ENCODE measurements around the gene ZSWIM4.
A peak's percentile ranks its signal among the peaks of the same experiment; 100 is the strongest.
"Not testable (repeated sequence)": the region's sequence is repeated elsewhere in the genome, so short reads cannot be mapped to it uniquely, and the experiment has no call there.

The ZSWIM4 gene

GRCh38 chr19:13794757-13795589, at the start of gene ZSWIM4:
TSS of gene ZSWIM4 (plus strand) at chr19:13795443. CDS start at chr19:13795649, 206 bp downstream.
- DNase-seq, result peak; percentile 95

- DNase-seq, result no peak
These were observed 48.2 kb upstream of the ZSWIM4 start for GRCh38 chr19:13747098-13747453.

- peak; percentile 47 for DNase-seq
These were observed 46.9 kb upstream of the ZSWIM4 start for GRCh38 chr19:13748169-13748828.

DNA sequence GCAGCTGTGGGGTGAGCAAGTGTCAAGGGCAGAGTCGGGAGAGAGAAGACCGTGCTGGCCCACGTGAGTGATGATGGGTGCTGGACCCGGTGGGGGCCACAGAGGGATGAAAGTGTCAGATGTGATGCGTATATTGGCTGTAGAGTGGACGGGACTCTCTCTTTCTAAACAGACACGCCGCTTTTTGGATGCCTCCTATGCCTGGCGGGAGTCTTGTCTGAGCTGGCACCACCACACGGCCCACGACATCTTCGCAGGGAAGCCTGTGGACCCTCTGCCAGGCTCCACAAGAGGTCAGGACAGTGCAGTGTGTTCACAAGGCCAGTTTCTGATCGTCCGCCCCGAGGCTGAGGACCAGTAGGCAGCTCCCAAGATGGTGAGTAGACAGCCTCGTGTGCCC, 43.8 kb upstream of the ZSWIM4 start:
- DNase-seq, result no peak

DNA sequence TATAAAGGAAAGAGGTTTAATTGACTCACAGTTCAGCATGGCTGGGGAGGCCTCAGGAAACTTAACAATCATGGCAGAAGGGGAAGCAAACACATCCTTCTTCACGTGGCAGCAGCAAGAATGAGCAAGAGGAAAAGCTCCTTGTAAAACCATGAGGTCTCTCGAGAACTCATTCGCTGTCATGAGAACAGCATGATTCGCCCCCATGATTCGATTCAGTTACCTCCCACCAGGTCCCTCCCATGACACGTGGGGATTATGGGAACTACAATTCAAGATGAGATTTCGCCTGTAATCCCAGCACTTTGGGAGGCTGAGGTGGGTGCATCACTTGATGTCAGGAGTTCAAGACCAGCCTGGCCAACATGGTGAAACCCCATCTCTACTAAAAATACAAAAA, 41.6 kb upstream of the ZSWIM4 start:
- DNase-seq, result not testable (repeated sequence)

DNA sequence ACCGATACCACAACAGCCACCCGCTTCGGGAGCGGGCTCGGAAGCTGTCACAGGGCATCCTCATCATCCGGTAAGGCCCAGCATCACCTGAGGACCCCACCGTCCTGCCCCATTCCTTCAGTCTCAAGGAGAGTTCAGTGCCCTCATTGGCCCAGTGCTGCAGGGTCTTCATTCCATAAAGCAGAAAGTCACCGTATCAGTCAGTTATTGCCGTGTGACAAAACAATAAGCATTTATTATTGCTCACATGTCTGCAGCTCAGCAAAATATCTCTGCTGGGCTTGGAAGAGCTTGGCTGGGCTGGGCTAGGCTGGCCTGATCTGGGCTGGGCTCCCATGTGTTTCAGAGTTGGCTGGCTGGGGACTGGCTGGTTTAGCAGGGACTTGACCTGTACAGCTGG, 39.0 kb upstream of the ZSWIM4 start:
- no peak for DNase-seq

DNA sequence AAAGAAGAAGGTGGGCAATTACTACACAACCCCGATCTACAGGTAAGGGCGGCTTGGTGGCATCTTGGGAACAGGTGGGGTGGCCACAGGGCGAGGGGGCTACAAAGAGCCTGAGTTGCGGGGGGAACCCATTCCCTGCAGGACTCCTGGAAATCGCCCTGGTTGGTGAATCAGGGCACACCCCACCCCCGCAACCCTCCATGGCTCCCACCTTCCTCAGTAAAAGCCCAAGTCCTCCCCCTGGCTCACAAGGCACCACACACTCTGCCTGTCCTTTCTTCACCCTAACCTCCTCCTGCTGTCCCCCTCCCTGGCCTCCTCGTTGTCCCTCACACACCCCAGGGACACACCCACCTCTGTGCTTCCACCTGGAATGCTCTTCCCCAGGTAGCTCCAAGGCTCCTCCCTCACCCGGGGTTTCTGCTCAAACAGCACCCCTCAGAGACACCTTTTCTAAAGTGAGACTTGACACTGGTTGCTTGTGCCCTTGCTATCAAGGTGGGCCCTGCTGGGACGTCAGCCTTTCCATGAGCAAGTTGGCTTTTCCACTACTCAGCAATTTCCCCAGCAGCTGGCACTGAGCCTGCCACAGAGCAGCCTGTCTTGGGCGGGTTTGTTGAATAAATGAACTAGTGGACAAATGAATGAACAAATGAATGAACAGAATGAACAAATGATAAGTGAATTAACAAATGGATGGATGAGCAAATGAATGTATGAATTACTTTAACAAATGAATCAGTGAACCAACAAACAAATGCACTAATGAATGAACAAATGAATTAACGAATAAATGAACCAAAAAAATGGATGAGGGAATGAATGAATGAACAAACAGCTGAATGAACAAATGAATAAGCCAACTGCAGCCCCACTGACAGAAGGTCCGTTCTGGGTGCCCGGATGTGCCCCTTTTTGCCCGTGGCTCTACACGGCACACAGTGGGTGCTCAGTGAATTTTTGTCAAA, 37.2 kb upstream of the ZSWIM4 start:
- no peak for DNase-seq

DNA sequence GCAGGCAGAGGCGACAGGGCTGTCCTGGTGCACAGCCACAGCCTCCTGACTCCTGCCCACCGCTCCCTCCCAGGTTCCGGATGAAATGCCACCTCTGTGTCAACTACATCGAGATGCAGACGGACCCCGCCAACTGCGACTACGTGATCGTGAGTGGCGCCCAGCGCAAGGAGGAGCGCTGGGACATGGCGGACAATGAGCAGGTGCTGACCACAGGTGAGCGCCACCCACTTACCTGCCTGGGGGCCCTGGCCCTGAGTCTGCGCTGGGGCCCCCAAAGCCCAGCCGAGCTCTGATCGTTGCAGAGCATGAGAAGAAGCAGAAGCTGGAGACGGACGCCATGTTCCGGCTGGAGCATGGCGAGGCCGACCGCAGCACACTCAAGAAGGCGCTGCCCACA, 36.4 kb upstream of the ZSWIM4 start:
- DNase-seq, result no peak

DNA sequence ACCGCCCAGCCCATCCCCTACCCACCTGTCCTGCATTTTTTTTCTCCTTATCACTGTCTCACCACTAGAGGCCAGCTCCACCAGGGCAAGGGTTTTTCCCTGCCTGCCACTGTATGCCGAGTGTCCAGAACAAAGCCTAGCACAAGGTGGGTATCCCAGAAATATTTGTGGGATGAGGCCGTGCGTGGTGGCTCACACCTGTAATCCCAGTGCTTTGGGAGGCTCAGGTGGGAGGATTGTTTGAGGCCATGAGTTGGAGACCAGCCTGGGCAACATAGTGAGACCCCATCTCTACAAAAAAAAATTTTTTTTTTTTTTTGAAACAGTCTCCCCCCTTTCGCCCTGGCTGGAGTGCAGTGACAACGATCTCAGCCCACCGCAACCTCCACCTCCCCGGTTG, 33.8 kb upstream of the ZSWIM4 start:
- no peak for DNase-seq

DNA sequence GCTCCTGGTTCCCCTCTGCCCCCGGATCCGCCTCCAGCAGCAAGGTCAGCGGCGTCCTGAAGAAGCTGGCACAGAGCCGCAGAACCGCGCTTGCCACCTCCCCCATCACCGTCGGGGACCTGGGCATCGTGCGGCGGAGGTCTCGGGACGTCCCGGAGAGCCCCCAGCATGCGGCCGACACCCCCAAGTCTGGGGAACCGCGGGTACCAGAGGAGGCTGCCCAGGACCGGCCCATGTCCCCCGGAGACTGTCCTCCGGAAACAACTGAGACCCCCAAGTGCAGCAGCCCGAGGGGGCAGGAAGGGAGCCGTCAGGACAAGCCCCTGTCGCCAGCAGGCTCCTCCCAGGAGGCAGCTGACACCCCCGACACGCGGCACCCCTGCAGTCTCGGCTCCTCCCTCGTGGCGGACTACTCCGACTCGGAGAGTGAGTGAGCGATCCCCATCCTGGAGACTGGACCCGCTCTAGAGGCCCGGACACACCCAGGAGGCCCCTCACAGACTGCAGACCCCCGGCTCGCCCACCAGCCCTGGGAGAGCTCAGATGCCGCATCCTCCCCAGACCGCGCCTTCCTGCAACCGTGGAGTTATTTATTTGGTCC, 32.5 kb upstream of the ZSWIM4 start:
- no peak for DNase-seq

DNA sequence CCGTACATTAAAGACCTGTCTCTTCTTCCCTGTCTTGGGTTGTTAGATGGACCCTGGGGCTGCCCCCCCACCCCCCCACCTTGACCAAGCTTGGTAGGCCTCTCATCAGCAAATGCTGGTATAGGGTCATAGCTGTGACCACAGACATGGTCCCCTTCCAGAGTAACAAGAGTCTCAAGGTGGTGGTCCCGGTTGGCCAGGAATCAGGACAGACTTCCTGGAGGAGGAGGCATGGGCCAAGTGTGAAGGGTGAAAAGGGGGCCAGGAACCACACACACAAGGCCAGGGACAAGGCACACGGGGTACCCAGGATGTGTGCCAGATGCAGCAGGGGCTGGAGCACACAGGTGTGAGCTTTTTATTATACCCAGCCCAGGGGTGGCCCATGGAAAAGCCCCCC, 32.0 kb upstream of the ZSWIM4 start:
- no peak for DNase-seq

DNA sequence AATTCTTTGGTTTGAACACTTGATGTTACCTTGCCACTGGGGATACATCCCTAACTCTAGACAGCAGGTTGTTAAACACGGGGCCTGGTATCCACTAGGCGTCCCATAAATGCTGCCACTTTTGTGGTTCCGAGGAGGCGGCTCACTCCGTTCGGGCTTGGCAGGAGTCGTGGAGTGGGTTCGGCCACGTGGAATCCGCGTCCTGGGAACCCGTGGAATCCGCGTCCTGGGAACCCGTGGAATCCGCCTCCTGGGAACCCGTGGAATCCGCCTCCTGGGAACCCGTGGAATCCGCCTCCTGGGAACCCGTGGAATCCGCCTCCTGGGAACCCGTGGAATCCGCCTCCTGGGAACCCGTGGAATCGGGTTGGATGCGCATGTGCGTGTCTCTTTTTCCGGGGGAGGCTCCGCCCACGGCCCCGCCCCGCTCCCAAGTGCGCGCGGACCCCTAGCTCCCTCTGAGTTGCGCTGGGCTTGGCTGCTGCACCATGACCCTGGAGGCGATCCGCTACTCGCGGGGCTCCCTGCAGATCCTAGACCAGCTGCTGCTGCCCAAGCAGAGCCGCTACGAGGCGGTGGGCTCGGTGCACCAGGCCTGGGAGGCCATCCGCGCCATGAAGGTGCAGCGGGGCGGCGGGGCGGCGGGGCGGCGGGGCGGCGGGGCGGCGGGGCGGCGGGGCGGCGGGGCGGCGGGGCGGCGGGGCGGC, 31.0 kb upstream of the ZSWIM4 start, which contains the start of gene MRI1:
Gene MRI1, plus strand, starts transcription at position 422 of the 707 bp plus-strand sequence. Its CDS starts 67 bp downstream, at position 489.
- peak; percentile 54 for DNase-seq

DNA sequence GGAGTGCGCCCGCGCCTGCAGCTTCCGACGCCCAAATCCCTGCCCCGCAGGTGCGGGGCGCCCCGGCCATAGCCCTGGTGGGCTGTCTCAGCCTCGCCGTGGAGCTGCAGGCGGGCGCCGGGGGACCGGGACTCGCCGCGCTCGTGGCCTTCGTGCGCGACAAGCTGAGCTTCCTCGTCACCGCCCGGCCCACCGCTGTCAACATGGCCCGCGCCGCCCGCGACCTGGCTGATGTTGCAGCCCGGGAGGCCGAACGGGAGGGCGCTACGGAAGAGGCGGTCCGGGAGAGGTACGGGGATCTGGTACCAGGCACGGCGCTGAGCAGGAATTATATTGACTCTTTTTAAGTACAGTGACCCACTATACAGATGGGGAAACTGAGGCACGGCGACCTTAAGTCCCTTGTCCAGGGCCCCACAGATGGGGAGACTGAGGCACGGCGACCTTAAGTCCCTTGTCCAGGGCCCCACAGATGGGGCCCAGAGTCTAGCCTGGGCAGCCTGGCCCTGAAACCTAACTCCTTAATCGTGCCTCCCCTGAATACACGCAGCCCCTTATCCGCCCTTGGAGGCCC, 30.3 kb upstream of the ZSWIM4 start:
- DNase-seq, result no peak

DNA sequence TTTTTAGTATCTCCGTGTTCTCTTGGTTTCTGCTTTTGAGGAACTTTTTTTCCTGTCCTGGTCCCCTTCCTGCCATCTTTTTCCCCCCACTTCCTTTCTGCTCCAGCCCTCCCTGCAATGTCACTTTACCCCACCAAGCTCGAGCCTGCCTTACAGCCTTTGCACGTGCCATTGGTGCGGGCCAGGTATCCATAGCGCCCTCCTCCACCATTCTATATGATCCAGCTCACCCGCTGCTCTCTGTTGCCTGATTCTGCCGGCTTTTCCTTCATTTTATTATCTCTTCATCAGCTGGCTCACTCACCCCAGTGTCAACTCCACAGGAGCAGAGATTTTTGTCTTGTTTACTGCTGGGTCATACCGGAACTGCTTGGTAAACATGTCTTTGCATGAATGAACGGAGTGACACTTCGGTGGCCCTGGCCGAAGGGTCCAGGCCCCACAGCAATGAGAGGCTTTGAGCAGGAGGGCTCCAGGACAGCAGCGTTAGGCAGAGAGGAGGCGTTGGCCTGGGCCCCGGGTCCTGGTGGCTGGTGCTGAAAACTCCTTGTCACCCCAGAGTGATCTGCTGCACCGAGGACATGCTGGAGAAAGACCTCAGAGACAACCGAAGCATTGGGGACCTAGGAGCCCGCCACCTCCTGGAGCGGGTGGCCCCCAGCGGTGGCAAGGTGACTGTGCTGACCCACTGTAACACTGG, 29.7 kb upstream of the ZSWIM4 start:
- DNase-seq, result no peak

GRCh38 chr19:13766095-13766481, 29.2 kb upstream of the ZSWIM4 start:
- no peak for DNase-seq

GRCh38 chr19:13768510-13768909, 26.7 kb upstream of the ZSWIM4 start:
- DNase-seq, result no peak

- no peak for DNase-seq
These were observed 25.1 kb upstream of the ZSWIM4 start for GRCh38 chr19:13770013-13770635.

DNA sequence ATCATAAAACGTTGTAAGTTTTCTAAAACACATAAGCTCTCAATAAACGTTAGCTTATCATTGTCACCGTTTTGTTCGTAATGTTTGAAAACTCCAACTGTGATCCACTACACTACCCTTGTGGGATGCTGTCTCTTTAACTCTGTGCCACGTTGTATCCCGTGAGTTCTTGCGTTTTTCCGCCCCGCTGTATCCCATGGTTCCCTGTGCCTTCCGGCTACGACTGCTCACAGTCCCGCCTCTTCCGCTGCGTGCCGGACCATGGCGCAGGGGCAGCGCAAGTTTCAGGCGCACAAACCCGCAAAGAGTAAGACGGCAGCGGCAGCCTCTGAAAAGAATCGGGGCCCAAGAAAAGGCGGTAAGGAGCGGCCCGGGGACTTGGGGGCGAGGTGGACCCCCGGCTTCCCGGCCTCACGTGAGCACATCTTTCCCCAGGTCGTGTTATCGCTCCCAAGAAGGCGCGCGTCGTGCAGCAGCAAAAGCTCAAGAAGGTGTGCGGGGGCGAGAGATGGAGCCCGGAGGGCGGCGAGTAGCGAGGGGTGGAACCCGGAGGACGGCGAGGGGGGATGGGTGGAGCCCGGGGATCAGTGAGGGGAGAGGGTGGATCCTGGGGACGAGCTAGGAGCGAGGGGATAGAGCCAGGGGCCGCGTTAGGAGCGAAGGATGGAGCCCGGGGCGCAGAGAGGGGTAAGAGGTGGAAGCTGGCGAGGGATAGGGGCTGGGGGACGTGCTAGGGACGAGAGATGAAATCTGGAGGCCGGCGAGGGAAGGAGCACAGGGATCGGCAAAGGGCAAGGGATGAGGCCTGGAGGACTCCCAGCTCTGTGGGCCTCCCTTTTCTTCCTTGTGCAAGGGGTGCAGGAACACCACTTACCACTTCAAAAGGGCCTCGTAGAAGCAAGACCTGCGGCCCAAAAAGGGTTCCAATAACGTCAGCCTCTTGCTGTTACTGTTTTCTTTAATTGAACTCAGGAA, 20.7 kb upstream of the ZSWIM4 start, which contains the start of gene C19orf53:
Gene C19orf53, plus strand, starts transcription at position 240 of the 975 bp plus-strand sequence. Its CDS starts 22 bp downstream, at position 262.
- DNase-seq, result peak; percentile 88

- DNase-seq, result no peak
These were observed 16.8 kb upstream of the ZSWIM4 start for GRCh38 chr19:13778398-13778797.
